ENCODE results near the gene FOXK1.
"Not testable (repeated sequence)": the region's sequence is repeated elsewhere in the genome, so short reads cannot be mapped to it uniquely, and the experiment has no call there.

The FOXK1 gene

DNA sequence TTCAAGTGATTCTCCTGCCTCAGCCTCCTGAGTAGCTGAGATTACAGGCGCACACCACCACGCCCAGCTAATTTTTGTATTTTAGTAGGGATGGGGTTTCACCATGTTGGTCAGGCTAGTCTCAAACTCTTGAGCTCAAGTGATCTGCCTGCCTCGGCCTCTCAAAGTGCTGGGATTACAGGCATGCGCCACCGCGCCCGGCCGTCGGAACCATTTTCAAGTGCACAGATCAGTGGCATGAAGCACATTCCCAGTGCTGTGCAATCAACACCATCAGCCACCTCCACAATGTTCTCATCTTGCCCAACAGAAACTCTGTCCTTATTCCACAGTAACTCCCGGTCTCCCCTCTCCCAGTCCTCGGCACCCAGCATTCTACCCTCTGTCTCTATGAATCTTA lies 4.6 kb upstream of the FOXK1 start:
- DNase-seq (ENCODE audit: low read depth in 1 of 2, low spot score in 1 of 2); H3K27me3 ChIP-seq (ENCODE audit: insufficient read depth, poor library complexity, severe bottlenecking); H3K27ac ChIP-seq (replicated peaks); H3K4me3 ChIP-seq (replicated peaks; ENCODE audit: insufficient read depth, low read length): not testable (repeated sequence)

DNA sequence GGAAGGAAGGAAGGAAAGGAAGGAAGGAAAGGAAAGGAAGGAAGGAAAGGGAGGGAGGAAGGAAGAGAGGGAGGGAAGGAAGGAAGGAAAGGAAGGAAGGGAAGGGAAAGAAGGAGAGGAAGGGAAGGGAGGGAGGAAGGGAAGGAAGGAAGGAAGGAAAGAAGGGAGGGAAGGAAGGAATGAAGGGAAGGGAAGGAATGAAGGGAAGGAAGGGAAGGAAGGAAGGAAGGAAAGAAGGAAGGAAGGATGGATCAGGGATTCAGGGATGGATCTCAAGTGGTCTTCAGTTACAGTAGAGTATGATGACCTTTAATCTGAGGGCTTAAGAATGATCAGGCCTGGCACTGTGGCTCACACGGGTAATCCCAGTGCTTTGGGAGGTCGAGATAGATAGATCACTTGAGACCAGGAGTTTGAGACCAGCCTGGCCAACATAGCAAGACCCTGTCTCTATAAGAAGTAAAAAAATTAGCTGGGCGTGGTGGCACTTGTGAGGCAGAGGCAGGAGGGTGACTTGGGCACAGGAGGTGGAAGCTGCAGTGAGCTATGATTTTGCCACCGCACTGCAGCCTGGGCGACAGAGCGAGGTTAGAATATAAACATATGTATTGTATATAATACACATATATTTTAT lies 760 bp upstream of the FOXK1 start:
- TF ChIP-seq, protein P1, sequence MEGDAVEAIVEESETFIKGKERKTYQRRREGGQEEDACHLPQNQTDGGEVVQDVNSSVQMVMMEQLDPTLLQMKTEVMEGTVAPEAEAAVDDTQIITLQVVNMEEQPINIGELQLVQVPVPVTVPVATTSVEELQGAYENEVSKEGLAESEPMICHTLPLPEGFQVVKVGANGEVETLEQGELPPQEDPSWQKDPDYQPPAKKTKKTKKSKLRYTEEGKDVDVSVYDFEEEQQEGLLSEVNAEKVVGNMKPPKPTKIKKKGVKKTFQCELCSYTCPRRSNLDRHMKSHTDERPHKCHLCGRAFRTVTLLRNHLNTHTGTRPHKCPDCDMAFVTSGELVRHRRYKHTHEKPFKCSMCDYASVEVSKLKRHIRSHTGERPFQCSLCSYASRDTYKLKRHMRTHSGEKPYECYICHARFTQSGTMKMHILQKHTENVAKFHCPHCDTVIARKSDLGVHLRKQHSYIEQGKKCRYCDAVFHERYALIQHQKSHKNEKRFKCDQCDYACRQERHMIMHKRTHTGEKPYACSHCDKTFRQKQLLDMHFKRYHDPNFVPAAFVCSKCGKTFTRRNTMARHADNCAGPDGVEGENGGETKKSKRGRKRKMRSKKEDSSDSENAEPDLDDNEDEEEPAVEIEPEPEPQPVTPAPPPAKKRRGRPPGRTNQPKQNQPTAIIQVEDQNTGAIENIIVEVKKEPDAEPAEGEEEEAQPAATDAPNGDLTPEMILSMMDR (IDR thresholded peaks at IDR 0.05; ENCODE audit: insufficient read depth, low read length) = no peak
- TF ChIP-seq, protein P2, sequence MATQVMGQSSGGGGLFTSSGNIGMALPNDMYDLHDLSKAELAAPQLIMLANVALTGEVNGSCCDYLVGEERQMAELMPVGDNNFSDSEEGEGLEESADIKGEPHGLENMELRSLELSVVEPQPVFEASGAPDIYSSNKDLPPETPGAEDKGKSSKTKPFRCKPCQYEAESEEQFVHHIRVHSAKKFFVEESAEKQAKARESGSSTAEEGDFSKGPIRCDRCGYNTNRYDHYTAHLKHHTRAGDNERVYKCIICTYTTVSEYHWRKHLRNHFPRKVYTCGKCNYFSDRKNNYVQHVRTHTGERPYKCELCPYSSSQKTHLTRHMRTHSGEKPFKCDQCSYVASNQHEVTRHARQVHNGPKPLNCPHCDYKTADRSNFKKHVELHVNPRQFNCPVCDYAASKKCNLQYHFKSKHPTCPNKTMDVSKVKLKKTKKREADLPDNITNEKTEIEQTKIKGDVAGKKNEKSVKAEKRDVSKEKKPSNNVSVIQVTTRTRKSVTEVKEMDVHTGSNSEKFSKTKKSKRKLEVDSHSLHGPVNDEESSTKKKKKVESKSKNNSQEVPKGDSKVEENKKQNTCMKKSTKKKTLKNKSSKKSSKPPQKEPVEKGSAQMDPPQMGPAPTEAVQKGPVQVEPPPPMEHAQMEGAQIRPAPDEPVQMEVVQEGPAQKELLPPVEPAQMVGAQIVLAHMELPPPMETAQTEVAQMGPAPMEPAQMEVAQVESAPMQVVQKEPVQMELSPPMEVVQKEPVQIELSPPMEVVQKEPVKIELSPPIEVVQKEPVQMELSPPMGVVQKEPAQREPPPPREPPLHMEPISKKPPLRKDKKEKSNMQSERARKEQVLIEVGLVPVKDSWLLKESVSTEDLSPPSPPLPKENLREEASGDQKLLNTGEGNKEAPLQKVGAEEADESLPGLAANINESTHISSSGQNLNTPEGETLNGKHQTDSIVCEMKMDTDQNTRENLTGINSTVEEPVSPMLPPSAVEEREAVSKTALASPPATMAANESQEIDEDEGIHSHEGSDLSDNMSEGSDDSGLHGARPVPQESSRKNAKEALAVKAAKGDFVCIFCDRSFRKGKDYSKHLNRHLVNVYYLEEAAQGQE (IDR thresholded peaks at IDR 0.05; ENCODE audit: insufficient replicate concordance, low read depth) = no peak
- TF ChIP-seq SPI1 (IDR thresholded peaks at IDR 0.05; ENCODE audit: borderline replicate concordance, low read depth) (no peak), GABPA (IDR thresholded peaks at IDR 0.05; ENCODE audit: low read depth) (no peak), POLR2AphosphoS5 (IDR thresholded peaks at IDR 0.05; ENCODE audit: low read depth) (no peak)
- H3K27me3 ChIP-seq (ENCODE audit: insufficient read depth, poor library complexity, severe bottlenecking) = no peaks in the 10 kb centered on the region
- no peak for DNase-seq (ENCODE audit: low read depth in 1 of 2, low spot score in 1 of 2)
- peak overlapping the region; percentile 55 for H3K27ac ChIP-seq (replicated peaks)
- peak overlapping the region; percentile 35 for H3K4me3 ChIP-seq (replicated peaks; ENCODE audit: insufficient read depth, low read length)

DNA sequence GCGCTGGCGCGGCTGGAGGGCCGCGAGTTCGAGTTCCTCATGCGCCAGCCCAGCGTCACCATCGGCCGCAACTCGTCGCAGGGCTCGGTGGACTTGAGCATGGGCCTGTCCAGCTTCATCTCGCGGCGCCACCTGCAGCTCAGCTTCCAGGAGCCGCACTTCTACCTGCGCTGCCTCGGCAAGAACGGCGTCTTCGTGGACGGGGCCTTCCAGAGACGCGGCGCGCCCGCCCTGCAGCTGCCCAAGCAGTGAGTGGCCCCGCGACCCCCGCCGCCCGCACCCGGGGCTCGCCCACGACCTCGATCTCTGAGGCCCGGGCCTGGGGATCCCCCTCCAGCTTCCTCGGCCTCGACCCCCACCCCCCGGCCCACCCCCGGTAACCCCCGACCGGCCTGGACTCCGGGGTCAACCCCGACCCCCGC lies 537 bp downstream of the FOXK1 start:
- no peaks in the 10 kb centered on the region for H3K27me3 ChIP-seq (ENCODE audit: insufficient read depth, poor library complexity, severe bottlenecking)
- H3K4me3 ChIP-seq (replicated peaks; ENCODE audit: insufficient read depth, low read length) = peak overlapping the region; percentile 92
- DNase-seq (ENCODE audit: low read depth in 1 of 2, low spot score in 1 of 2) = peak in 1 of 2 experiments; percentile 36
- TF ChIP-seq SPI1 (IDR thresholded peaks at IDR 0.05; ENCODE audit: borderline replicate concordance, low read depth) = no peak
- TF ChIP-seq POLR2AphosphoS5 (IDR thresholded peaks at IDR 0.05; ENCODE audit: low read depth) = no peak
- no peak for TF ChIP-seq GABPA (IDR thresholded peaks at IDR 0.05; ENCODE audit: low read depth)
- TF ChIP-seq, protein P1 (IDR thresholded peaks at IDR 0.05; ENCODE audit: insufficient read depth, low read length) = no peak
- TF ChIP-seq, protein P2 (IDR thresholded peaks at IDR 0.05; ENCODE audit: insufficient replicate concordance, low read depth) = no peak
- peak overlapping the region; percentile 82 for H3K27ac ChIP-seq (replicated peaks)

DNA sequence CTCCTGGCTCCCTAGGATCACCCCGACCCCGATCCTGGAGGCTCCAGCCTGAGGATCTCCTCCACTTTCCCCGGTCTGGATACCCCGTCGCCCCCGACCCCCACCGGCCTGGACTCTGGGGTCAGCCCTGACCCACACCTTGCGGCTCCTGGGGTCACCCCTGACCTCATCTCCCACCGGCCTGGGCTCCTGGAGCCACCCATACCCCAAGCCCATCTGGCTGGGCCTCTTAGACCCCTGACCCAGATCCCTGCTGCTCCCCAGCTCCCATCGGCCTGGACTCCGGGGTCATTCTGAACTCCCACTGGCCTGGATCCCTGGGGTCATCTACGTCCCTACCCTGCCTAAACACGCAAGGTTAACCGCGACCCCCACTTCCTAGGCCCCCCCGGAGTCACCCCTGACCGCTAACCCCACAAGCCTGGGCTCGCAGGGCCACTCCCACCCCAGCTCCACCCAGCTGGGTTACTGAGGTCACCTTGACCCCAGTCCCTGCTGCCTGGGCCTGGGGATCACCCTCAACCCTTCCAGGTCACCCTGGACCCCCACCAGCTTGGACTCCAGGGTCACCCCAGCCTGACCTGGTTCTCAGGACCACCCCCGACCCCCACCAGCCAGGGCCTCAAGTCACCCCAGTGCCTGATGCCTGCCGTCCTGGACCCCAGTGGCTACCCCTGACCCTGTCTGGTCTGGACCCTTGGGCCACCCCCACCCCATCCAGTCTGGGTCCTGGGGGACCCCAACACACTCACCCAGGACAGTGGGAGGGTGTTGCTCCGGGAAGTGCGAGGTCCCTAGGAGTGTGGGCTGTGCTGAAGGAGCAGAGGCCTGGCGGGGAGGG lies 1.2 kb downstream of the FOXK1 start:
- no peak for TF ChIP-seq POLR2AphosphoS5 (IDR thresholded peaks at IDR 0.05; ENCODE audit: low read depth)
- Histone ChIP-seq H3K27me3 (ENCODE audit: insufficient read depth, poor library complexity, severe bottlenecking) (no peaks in the 10 kb centered on the region), H3K27ac (replicated peaks) (peak overlapping the region; percentile 82), H3K4me3 (replicated peaks; ENCODE audit: insufficient read depth, low read length) (peak overlapping the region; percentile 92)
- DNase-seq (ENCODE audit: low read depth in 1 of 2, low spot score in 1 of 2) = no peak
